Stimulated activated CD4-positive, alpha-beta T cell treated with anti-CD3 and anti-CD28 coated beads, Interleukin-2, amount 100 ng/mL, for 24 hours (primary cell): Measurements from ENCODE around the gene SNCB.

ENCODE experiments used
- DNase-seq, 2 donors: peaks; one replicate each; pipeline ENCODE4 v3.0.0-alpha.2; 2020

The SNCB gene

DNA sequence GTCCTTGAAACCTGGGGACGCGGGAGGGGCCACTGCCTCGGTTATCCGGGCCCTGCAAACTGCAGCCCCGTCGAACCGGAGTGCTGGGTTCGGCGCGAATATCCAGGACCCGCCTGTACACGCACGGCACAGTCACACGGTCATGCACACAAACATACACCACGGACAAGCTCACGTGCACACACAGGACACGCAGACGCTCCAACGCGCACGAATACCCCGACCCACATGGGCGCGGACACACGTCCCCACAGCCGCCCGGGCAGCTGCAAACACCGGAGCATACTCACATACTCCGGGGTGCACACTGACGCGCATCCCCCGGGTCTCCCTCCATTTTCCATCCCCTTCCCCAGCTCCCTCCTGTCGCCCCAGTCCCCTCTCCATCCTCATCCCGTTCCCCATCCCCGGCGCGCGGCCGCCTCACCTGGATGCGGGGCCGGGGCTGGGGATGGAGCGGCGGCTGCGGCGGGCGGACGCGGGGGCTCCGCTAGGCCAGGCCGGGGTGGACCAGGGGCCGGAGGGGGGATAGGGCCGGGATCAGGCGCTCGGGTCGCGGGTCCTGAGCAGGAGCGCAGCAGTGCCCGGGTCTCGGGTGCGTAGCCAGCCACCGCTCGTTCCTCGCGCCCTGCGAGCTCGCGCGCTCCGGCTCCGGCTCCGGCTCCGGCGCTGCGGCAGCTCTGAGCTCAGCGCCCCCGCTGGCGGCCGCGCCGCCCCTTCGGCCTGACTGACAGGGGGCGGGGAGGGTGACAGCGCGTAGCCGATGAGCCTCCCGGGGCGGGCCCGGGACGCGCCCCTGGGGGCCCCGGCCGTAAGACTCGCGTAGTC lies at the start of gene SNCB, which contains the start of gene EIF4E1B:
SNCB (minus strand) TSS at position 682 of the 828 bp plus-strand sequence. CDS start 880 bp downstream, outside the sequence.
EIF4E1B (plus strand) TSS at position 823 of the 828 bp plus-strand sequence. CDS start 12,113 bp downstream, outside the sequence.
- DNase-seq, result peak; percentile 54 to 74

DNA sequence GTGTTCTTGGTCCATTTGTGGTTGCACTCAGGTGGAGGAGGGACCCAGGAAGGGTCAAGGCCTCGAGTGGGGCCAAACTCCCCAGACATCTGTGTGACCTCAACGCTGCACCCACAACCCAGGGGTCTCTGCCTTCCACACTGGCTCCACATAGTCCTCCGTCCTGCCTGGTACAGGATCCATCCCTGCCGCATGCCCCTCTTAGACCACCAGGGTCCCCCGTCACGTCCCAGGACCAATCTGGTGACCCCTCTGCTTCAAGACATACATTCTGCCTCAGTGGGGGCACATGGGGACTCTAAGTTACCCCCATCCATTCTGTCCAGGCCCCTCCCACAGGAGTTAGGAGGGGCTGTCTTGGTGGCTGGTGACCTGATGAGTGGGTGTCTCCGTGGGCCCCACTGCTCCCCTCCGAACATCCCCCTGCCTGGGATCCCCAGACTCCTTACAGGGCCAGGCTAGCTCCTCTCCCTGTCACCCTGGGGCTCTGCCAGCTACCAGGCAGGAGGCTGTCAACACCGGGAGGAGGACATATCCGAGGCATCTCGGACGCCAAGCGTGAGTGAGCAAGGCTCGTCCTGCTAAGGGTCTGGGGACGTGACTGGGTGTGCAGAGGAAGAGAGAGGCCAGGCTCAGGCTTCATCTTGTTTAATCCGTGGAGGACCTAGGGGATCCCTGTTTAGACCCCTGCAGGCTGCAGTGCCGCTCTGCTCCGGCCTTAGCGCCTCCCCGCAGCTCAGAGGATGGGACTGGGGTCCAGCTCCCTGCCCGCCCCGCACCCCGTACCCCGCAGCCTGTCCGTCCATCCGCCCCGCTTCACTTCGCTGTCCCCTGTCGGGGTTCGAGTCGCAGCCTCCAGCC lies 49.3 kb upstream of the SNCB start:
- no peak for DNase-seq

DNA sequence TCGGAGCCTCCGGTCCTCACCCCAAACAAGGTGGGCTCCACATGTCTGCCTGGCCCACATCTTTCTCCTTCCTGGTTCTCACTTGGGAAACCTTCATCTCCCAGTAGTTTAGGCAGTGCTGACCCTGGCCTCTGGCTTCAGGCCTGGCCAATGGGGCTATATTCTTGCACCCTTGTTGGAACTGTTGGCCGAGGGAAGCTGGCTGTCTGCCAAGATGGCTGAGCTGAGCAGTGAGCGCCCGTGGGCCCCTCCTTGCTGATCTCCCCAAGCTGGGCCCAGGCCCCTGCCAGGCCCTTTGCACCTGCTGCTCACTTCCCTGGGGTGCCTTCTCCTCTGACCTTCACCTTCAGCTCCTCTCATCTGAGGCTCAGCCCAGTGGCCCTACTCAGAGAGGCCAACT lies 48.2 kb upstream of the SNCB start:
- no peak for DNase-seq

DNA sequence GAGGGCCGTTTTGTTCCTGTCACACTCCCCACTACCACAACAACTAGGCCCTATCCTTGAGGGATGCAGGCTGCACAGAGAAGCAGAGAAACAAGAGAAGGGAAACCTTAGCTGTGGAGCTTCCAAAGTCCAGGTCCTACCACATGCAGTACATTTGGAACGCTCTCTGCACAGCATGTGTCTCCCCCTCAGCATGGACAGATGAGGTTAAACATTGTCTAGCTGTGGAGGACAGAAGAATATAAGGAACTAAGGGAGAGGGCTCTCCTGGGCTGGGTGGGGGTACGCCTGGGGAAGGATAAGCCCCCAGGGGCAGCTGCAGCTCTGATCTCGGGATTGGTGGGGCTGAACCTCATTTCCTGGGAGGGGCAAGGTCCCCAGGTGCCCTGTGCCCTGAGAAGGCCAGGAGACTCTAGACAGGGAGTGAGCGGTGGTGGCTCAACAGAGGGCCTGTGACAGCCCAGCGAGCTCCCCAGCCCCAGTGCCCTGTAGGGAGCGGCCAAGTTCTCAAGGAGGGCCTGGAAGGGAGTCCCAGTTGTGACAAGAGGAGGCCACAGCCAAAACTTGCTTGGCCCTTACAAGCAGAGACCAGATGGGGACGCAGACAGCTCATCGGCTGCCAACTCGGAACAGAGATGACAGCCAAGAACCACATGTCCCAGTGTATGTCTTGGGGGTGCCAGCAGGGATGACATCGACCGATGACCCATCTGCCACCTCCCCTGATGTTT lies 47.0 kb upstream of the SNCB start:
- no peak for DNase-seq

DNA sequence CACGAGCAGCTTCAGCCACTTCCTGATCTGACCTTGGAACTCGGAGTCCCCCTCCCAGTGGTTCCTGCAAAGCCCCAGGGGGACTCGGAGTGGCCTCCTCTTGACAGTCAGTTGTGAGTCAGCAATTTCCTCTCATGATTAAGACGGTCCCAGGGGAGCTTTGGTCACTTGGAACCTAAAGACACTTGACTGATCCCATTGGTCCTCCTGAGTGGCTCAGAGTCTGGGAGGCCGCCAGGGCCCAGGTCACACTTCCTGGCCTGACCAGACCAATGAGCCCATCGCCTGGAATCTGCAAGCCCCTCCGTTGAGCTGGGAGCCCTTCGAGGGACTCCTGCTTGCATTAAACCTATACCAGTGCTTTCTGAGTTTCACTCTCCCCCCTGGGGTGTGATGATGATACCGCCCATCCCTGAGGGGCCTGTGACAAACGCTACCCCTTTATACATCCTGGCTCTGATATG lies 46.1 kb upstream of the SNCB start:
- no peak for DNase-seq

DNA sequence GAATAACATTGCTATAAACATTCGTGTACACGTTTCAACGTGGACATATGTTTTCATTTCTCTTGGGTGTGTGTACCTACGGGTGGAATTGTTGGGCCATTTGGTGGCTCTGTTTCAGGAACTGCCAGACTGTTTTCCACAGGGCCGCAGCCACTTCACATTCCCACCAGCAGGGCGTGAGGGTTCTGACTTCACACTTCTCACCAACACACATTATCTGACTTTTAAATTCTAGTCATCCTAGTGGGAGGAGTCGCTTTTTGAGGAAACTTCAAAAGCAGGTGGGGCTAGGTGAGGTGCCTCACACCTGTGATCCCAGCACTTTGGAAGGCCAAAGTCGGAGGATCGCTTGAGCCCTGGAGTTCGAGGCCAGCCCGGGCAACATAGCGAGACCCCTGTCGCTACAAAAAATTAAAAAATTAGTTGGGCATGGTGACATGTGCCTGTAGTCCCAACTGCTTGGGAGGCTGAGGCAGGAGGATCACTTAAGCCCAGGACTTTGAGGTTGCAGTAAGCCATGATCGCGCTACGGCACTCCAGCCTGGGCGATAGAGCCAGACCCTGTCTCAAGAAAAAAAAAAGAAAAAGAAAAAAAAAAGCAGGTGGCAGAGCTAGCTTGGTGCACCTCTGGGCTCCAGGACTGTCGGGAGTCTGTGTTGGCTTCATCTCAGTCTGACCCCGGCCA lies 45.5 kb upstream of the SNCB start:
- DNase-seq, result no peak

DNA sequence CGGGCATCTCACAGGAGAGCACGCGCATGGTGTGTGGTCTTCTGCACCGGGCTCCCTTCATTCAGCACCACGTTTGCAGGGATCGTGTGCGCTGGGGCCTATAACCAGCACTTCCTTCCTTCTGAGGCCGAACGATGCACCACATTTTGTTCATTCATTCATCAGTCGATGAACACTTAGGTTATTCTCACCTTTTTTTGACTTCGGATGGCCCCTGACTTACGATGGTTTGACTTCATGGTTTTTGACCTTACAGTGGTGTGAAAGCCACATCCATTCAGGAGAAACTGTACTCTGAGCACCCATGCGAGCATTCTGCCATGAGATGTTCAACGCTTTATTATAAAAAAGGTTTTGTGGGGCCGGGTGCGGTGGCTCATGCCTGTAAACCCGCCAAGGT lies 44.5 kb upstream of the SNCB start:
- no peak for DNase-seq

DNA sequence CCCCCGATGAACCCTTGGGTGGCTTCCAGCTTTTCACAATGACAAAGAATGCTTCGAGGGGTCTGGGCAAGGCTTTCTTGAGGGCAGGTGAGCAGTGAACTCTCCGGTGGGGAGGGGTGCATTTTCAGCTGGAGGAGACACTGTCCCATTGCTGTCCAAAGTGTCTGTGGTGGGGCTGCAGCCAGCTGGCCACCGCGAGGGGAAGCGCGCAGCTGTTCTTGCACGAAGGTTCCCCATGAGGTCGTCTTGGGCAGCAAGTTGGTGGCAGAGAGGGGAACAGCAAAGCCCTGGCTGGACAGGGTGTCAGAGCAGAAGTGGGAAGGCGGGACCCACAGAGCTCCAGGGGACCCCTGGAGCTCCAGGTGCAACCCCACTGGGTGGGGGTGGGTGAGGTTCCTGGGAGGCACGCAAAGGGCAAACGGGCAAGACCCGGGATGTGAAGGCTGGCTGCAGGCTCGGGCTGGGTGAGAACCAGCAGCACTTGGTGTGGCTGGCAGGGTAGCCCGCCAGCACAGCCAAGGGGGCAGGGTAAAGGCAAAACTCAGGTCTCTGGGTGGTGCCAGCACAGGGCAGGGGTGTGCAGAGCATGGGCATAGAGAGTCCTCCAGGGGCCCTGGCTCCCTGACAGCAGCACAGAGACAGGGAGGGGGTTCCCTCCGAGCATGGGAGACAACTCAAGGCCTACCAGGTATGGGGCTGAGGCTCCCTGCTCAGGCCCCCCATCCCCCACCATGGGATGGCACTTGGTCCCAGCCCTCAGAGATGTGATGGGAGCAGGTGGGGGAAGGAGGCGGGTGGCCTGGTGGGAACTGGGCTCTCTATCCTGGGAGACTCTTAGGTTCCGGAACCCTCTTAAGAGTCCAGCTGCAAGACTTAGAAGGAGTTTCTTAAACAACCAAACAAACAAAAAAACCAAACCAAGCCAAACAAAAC lies 43.6 kb upstream of the SNCB start:
- no peak for DNase-seq

DNA sequence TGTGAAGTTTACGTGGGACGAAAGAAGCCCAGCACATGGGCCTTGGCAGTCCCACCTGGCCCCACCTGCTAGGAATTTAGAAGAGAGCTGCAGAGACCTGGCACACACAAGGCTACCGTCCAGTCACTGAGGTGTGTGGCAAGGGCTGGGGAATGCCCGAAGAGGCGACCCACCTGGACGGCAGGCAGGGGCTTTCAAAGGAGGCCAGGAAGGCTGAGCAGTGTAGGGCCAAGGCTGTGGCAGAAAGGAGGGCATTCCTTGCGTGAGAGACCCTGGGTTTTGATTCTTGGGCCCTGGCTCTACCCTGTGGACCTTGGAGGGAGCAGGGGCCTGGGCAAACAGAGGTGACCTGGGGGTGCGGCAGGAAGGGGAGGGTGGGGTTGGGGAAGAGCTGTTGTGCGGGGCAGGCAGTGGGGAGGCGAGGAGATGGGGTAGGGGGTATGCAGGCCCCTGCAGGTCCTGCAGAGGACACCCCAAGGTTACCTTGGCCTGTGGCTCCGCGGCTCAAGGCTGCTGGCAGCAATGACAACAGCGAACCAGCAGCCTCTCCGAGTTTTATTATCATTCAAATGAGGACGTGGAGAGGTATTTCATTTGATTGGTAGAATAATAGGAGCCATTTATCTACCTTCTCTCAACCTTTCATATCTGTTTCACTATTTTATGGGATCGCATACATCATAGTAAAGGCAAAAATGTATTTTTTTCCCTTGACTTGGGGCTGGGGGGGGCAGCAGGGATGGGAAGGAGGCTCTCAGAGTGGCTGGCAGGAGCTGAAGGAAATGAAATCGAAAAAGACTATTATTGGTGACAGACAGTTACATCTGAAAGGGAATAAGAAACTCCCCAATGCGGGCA lies 41.8 kb upstream of the SNCB start:
- no peak for DNase-seq

DNA sequence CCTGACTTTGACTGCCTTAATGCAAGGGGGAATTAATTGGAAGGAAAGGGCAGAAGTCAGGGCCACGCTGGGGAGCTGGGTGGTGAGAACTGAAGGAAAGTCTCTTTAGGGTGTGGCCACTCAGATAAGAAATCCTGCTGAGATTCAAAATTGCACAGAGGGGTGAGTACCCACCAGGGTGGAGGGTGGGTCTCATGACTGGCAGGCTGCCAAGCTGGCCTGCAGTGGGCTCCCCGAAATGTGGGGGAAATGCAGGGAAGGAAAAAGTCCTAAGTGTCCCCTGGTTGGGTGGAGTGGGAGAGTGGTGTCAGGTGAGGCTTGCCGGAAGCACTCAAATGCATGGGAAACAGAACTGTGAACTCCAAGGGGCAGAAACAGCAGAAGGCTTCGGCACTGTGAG lies 41.1 kb upstream of the SNCB start:
- DNase-seq, result no peak

DNA sequence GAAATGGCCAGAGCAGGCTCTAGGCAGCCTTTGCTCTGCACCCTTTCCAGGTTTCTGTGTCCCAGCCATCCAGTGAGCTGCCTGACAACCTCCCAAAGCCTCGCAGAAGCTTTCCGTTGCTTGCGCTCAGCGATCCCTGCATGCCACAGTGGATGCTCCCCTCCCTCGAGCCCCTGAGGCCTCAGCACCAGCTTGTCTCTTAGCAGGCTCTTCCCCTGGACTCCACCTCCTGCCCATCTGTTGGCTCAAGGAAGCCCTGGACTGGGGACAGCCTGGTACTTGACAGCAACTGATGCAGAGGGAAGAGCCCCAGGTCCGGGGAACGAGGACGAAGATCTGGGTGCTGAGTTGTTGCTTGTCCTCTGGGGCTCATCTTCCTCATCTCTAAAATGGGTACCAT lies 40.1 kb upstream of the SNCB start:
- DNase-seq, result no peak

DNA sequence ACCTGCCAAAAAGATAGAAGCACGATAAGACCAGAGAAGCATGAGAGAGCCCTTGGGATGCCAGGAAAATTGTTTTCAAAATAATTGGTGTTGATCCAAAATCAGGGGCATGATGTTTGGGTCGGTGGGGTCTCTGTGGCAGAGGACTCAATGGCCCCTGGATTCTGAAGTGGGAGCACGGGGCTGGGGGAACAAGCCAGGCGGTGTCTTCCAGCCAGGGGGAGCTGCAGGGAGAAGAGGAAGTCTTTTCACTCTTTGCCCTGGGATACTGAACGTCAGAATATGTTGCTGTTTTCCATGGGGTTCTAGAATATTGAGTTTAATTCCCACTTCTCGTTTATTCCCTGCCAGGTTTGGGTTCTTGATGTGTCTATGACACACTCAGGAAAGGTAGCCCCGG lies 37.3 kb upstream of the SNCB start:
- DNase-seq, result no peak

DNA sequence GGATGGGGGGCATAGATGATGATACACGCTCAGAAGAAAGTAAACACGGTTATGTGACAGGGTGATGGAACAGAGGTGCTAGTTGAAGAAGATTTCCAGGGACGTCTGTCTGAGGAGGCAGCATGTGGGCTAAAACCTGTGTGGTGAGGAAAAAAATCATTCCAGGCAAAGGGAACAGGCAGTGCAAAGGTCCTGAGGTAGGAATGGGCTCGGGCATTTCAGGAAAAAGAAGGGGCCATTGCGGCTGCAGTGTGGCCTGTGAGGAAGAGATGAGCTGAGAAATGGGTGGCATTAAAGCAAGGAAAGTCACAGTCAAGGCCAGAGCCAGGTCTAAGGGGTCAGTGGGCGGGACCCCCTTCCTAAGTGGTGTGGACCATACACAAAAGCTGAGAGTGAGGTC lies 35.2 kb upstream of the SNCB start:
- DNase-seq, result no peak

DNA sequence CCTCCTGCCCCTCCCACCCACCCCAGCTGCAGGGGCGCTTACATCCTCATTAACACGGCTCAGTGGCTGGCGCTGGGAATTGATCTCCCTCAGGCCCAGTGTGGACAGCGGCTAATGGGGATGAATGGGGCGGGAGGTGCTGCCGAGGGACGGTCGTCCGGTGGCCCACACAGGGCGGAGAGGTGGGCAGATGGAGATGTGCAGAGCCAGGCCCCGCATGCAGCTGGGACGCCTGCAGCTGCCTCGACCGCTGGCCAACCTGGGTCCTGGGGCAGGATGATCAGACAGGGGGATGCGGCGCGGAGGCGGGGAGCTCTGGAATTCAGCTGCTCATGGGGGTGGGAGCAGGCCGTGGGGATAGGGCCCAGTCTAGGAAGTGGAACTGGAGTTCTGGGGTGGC lies 34.6 kb upstream of the SNCB start:
- no peak for DNase-seq

DNA sequence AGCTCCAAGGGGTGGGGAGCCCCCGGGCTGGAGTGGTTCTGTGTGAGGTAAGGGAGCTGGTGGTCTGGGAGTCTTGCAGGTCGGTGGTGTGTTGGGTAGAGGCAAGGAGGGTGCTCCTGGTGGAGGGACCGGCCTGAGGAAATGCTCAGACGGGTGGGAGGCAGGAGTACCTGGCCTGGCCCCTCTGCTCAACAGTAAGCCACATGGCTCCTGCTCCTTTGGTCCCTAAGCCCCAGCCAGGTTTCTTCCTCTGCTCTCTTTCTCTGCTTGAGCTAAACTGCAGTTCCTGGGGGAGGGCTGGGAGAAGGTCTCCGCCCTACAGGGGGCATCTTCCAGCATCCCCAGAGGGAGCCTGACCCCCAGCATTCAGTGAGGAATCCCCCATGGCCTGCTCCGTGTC lies 34.1 kb upstream of the SNCB start:
- no peak for DNase-seq

DNA sequence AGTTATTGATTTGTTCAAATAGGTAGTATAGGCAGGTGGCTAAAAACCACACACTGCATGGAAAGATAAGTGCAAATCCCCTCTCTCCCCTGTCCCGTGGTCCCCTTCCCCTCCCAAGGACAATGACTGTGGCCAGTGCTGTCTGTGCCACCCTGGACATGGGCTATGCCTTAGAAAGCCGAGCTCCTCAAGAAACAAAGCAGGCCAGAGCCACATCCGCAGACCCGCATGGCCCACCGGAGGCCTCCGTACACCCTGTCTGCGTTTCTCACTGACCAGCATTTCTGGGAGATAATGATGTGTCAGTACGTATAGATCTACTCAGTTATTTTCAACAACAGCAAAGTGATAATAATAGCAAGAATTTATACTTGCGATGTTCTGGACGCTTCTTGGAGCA lies 33.2 kb upstream of the SNCB start:
- no peak for DNase-seq

DNA sequence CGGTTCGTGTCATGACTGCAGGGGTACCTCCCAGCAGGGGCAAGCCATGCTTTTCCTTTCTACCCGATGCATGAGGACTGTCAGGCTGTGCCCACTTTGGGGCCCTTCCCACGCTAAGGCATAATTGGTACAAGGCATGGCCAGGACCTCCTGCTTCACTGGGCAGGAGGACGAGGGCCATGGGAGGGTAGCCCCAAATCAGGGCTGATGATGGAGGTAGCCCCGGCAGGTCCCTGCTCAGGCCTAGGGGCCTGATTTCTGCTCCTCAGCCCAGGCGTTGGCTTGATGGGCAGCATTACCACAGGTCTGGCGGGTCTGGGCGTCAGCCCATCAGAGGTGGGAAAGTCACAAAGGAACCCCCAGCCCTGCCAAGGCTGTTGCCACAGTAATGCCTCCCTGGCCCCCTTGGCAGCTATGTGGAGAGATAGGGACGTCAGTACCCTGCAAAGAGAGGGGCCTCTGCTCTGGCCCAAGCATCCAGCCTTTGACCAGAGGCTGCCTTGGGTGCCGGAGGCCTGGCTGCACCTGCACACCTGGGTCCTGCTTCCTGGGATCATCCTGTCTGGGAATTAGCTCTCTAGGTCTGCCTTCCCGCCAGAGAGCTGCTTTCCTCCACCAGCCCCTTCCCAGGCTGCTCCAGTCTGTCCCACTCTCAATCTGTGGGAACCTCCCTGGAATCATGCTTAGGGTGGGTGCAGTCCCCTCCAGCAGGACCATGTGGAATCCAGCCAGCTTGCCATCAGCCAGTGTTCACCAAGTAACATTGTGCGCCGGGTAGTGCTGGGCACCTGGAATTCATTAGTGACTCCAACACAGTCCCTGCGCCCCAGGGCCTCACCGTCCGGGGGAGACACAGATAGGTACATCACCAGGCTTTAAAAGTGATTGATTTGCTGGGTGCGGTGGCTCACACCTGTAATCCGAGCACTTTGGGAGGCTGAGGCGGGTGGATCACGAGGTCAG lies 32.3 kb upstream of the SNCB start:
- no peak for DNase-seq

DNA sequence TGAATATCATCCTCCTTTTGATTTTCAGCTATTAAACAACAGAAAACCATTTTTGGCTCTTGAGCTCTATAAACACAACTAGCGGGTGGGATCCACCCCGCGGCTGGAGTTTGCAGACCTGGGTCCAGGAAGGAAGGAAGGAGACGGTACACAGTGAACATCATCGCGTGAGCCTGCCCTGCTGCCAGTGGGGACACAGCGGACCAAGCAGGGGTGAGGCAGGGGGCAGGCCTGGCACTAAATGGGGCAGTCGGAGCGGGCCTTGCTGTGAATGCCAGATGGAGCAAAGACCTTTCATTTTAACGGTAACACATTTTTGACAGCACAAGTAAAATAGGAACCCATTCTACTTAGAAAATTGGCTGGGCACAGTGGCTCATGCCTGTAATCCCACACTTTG lies 31.3 kb upstream of the SNCB start:
- DNase-seq, result no peak
